Right lung (tissue), 5 donors: ENCODE measurements around the gene WNT3A. TPM values are rescaled to one million over a fixed set of nuclear protein-coding genes. Genes with fewer than 3 reads are reported as not detected.

Experiments used
- DNase-seq, 2 donors: peaks; one replicate each; pipeline ENCODE4 v3.0.0-alpha.2; 2013
- polyA plus RNA-seq, 5 donors: library from polyadenylated mRNA; unstranded; fragments of 120-200 nt; gene quantifications; one replicate each; pipeline versions ENCODE4 v1.2.1 to v1.2.3, GENCODE V29; 2013; ENCODE audit warnings: inconsistent platforms in 1 of 5, low replicate concordance in 1 of 5; ENCODE audit not compliant: insufficient read length in 5 of 5, insufficient read depth in 1 of 5

WNT3A gene
- polyA plus RNA-seq, 5 donors: 0.05 to 0.06 TPM; not detected in 3

GRCh38 chr1:228070173-228070572 lies 63.4 kb downstream of the WNT3A start:
- no peak for DNase-seq

GRCh38 chr1:228070851-228071250 lies 64.1 kb downstream of the WNT3A start:
- DNase-seq: no peak

GRCh38 chr1:228071839-228072657 lies 65.2 kb downstream of the WNT3A start:
- no peak for DNase-seq

GRCh38 chr1:228072658-228073043 lies 65.9 kb downstream of the WNT3A start:
- DNase-seq: no peak

DNA sequence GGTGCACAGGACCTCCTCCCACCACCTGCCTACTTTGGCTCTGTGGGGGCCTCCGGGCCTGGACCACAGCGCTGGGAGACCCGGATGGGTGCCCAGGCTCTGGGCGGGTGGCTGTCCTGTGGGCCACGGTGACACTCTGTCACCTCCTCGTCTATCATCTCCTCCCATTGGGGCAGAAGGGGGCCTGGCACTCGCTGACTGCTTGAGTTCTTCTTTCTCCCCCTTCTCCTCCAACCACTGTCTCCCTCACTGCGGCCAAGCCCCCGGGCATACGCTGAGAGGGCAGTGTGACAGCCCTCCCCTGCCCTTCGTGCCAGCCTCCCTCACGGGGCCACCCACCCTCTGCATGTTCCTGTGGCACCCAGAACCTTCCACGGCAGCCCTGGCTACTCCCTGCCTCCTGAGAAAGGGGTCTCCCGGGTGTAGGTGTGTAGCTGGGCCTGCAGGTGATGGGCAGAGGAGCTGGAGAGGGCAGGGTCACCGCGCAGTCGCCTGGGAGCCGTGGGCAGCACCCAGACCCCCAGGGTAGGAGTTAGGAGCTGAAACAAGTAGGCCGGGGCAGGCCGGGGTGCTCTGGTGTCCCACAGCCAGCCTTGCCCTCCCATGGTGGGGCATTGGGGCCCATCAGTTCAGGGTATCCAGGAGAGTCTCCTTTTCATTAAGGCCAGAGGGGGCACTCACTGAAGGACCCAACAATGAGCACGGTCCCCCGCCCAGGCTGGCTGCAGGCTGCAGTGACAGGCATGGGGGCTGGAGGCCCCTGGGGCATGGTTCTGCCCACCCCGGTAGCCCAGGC lies 66.5 kb downstream of the WNT3A start:
- no peak for DNase-seq

GRCh38 chr1:228073857-228074545 lies 67.2 kb downstream of the WNT3A start:
- DNase-seq: no peak

DNA sequence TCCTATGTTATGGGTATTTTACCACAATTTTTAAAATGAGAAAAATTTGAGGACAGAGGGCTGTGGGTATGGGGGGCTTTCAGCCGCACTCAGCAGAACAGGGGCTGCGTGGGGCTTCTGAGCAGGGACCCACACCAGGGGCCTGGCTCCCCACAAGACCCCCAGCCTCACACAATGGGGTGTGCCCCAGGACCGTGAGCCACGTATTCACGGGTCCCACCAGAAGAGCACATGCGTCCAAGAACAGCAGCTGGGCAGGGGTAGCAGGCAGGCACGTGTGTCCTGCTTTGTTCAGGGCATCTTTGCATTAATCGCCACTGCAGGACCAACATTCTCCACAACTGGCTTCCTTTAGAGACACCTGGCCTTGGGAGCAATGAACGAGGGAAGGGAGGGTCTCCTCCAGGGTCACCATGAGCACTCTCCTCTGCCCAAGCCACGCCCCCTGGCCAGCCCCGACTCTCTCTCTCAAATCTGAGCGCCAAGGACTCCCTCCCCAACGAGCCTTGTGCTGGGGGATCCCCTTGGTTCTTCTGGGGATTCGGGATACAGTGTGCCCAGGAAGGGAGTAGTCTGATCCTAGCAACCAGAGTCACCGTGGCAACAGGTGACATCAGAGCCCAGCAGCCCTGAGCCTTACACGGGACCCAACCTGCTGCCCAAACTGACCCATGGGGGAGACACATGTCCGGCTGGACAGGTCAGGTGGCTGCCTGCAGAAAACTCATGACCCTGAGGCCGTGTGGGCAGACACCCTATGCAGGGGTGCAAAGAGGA lies 68.3 kb downstream of the WNT3A start:
- no peak for DNase-seq

- no peak for DNase-seq
These were observed 69.0 kb downstream of the WNT3A start for GRCh38 chr1:228075801-228076271.

DNA sequence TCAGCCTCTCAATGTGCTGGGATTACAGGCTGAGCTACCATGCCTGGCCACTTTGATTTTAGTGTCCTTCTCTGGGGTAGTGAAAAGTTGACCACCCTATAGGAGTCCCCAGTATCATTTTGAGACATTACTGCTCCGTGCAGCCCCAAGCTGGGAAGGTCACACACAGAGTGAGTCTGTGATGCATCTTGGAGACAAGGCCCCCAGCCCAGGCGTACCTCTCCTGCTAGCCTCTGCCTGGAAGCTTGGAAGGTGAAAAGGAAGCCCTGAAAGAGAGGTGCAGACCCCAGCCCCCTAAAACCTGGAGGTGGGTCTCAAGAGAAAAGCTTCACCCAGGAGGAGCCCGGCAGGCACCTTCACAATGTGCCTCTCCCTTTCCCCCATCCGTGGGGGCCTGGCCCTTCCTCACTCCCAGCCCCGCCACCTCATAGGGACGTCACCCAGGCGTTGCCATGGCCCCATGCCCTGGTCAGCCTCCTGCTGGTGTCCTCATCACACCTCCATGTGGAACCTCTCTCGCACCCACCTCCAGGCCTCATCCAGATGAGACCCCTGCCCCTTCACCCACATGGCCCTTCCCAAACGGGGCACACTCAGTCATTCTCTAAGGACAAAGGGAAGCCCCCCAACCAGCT lies 70.1 kb downstream of the WNT3A start:
- no peak for DNase-seq

GRCh38 chr1:228077565-228078330 lies 71.0 kb downstream of the WNT3A start:
- DNase-seq: no peak

DNA sequence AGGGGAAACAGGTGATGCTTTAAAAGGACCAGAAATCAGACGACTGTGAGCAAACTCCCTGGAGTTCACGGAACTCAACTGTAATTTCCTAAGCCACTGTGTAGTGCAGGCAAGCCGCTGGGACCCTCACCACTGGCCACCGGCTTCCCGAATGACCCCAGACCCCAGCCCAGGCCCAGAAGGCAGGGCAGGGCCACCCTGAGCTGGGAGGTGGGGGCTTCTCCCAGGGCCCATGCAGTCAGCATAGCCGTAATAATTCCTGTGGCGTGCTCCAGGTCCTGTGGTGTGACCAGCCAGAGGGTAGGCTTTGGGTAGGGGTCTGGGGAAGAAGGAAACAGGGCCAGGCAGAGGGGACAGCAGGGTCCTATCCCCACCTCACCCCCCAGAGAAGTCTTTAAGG lies 72.2 kb downstream of the WNT3A start:
- no peak for DNase-seq

GRCh38 chr1:228079601-228080263 lies 72.9 kb downstream of the WNT3A start:
- no peak for DNase-seq

DNA sequence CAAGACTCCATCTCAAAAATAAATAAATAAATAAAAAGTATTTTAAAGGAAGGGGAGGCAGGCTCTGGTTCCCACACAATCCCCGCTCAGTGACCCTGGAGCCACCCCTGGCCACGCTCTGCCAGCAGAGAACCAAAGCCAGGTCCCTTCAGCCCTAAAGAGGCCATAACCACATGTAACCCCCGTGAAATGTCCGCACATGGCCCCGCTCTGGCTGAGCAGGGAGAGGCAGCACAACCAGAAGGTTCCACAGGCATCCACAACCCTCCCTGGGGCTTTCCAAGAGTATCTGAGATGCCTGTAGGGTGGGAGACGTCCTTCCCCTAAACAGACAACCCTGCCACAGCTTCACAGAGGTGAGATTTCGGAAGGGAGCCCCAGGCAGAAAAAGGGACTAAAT lies 74.3 kb downstream of the WNT3A start:
- DNase-seq: no peak

DNA sequence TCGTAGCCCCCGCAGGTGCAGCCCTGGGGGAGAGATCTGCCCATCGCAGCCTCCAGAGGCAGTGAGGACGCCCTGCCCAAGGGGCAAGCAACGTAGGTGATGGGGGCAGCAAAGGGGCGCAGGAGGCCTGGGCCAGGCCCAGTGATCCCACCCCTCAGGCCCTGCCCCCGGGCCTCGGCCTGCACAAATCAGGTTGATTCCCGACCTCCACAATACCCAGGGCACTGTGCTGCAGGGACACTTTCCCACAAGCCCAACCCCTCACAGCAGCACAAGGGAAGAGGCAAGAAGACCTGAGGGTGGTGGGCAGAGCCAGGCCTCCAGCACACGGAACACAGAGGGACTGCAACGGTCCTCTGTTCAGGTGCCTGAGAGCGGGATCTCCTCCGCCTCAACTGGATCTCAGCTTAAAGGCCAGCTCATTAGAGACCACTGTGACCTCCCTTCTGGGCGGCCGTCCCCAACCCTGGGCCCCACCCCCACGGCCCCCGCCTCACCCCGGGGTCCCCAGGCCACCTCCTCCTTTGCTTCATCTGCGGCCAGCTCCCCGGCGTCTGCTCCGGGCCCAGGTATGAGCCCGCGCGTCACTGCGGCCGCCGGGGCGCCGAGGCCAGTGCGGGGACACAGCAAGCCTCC lies 74.9 kb downstream of the WNT3A start:
- DNase-seq: no peak

GRCh38 chr1:228082214-228082917 lies 75.6 kb downstream of the WNT3A start, which contains the start of gene ARF1:
Gene ARF1 (plus strand): TSS chr1:228082708. CDS start chr1:228097115, 14,407 bp downstream.
- peak; percentile 96 to 98 for DNase-seq

DNA sequence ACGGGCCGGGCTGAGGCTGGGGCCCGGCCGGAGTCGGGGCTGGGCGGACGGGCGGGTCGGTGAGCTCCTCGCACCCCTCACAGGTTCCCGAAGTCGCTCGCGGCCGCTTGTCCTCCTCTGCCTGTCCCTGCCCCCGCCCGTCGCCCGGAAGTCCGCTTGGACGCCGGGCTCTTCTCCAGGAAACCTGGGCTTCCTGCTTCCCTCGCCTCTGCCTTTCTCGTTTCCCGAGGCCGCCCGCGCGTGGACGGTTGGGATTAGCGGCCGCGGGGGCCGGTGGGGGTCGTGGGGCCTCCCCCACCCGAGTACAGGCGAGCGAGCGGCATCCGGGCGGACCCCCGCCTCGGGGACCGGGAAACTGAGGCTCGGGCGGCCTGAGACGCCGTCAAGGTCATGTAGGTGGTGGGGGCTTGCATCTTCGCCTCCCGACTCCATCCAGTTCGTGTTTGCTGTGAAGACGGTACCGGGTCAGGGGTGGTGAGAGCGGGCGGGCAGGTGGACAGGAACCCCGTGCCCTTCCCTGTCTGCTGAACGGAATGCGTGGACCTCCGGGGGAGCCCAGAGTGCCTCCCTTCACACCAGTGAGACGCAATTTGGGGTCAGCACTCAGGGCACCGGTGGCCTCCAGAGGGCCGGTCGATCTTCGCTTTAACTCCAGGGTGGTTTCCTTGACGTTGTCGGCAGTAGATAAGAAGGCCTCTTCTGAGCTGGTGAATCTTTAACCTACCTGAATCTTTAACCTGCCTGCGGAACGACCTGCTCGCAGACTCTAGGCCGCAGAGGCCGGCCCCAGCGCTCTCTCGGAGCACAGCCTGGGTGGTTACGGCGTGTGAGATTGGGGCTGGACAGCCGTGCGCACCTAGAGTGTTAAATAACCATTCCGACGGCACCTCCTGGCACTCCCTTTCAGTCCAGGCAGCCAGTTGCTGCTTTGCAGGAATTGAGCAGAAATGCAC lies 76.4 kb downstream of the WNT3A start:
- peak; percentile 44 to 50 for DNase-seq

DNA sequence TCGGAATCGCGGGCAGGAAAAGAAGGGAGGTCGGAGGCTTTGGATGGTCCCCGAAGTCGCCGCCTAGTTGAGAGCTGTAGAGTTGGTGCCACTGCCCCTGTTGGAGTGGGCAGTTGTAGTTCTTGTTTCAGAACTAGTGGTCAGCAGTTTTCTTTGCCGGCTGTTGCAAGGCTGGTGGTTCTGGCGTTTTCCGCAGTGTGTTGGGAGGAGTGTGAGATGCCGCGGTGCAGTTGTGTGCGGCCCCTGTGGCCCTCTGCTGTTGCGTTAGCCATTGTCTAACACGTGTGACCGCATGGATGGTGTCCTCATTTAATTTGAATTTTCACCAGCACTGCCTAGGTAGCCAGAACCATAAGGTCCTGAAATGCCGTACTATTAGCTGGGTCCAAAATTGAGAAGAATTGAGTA lies 77.1 kb downstream of the WNT3A start:
- DNase-seq: peak in 1 of 2 donors; percentile 23
